Left ventricle myocardium superior (tissue), 1 donor: Measurements from ENCODE around the gene ARAP1. TPM values are rescaled to one million over a fixed set of nuclear protein-coding genes. Genes with fewer than 3 reads are reported as not detected.

Experiments used
- ATAC-seq: fragments of 200-7000 bp; cut with Tn5 transposase; one replicate; pipeline ENCODE4 v1.9.1; 2020; ENCODE audit warnings: mild to moderate bottlenecking, moderate library complexity
- DNase-seq: peaks from one replicate; pipeline ENCODE4 v3.0.0-alpha.2; 2020
- intact Hi-C: fragments of 100-400 bp; cut with micrococcal nuclease; formaldehyde crosslinking; loops from one replicate; pipeline ENCODE4 v1.11.0; 2022
- total RNA-seq: library from RNA; stranded (reverse); fragmentation: NEBNext Ultra II Directional; extraction: Animal tissue kit (Norgen Biotek cat#: 25700); gene quantifications from one replicate; pipeline ENCODE4 v1.2.1, GENCODE V29; 2021
- donor health status: DM: no; HTN: yes; CAD: no; lungs with severe emphysema.

The ARAP1 gene
- total RNA-seq, 1 donor from 2014 or later = 58.9 TPM

GRCh38 chr11:72680624-72681158 is 71.5 kb downstream of the ARAP1 start:
- ATAC-seq (no peak), DNase-seq (no peak)
- intact Hi-C loops = no loop called here

- ATAC-seq (no peak), DNase-seq (no peak)
- intact Hi-C loops = no loop called here
These were observed 72.3 kb downstream of the ARAP1 start for GRCh38 chr11:72679869-72680268.

GRCh38 chr11:72678524-72678923 is 73.7 kb downstream of the ARAP1 start:
- DNase-seq (no peak), ATAC-seq (no peak)
- intact Hi-C loops = no loop called here

GRCh38 chr11:72676861-72677341 is 75.3 kb downstream of the ARAP1 start:
- DNase-seq = peak; percentile 80
- peak; percentile 62 for ATAC-seq
- intact Hi-C loops = no loop called here

GRCh38 chr11:72675221-72675620 is 77.0 kb downstream of the ARAP1 start:
- intact Hi-C loops = no loop called here
- ATAC-seq = no peak
- DNase-seq = no peak

- DNase-seq (no peak), ATAC-seq (no peak)
- intact Hi-C loops = no loop called here
These were observed 78.0 kb downstream of the ARAP1 start, which contains the start of gene PDE2A for GRCh38 chr11:72673943-72674828. TSS of gene PDE2A (minus strand) at chr11:72674422. CDS start at chr11:72674207, 215 bp downstream.

GRCh38 chr11:72673284-72673942 is 78.8 kb downstream of the ARAP1 start:
- ATAC-seq (no peak), DNase-seq (no peak)
- intact Hi-C loops = no loop called here

- DNase-seq (no peak), ATAC-seq (no peak)
- intact Hi-C loops = no loop called here
These were observed 79.5 kb downstream of the ARAP1 start for GRCh38 chr11:72672597-72673238.

- no peak for DNase-seq
- ATAC-seq = no peak
- intact Hi-C loops = no loop called here
These were observed 80.8 kb downstream of the ARAP1 start for GRCh38 chr11:72671152-72672099.

- DNase-seq (no peak), ATAC-seq (no peak)
- intact Hi-C loops = no loop called here
These were observed 82.2 kb downstream of the ARAP1 start for GRCh38 chr11:72670041-72670440.

- no peak for DNase-seq
- peak; percentile 29 for ATAC-seq
- intact Hi-C loops = no loop called here
These were observed 82.7 kb downstream of the ARAP1 start for GRCh38 chr11:72669527-72669926.

- intact Hi-C loops = no loop called here
- DNase-seq = no peak
- ATAC-seq = no peak
These were observed 83.4 kb downstream of the ARAP1 start for GRCh38 chr11:72668629-72669347.

GRCh38 chr11:72665911-72666472 is 86.2 kb downstream of the ARAP1 start:
- intact Hi-C loops = no loop called here
- ATAC-seq (no peak), DNase-seq (no peak)

GRCh38 chr11:72662036-72662435 is 90.2 kb downstream of the ARAP1 start:
- ATAC-seq = no peak
- intact Hi-C loops = no loop called here
- DNase-seq = no peak

- intact Hi-C loops = no loop called here
- no peak for DNase-seq
- ATAC-seq = no peak
These were observed 90.7 kb downstream of the ARAP1 start for GRCh38 chr11:72661486-72661885.

- intact Hi-C loops = no loop called here
- DNase-seq (no peak), ATAC-seq (no peak)
These were observed 93.1 kb downstream of the ARAP1 start for GRCh38 chr11:72658989-72659640.

- intact Hi-C loops = no loop called here
These were observed 94.7 kb downstream of the ARAP1 start for GRCh38 chr11:72657411-72658100.

More at GRCh38 chr11:72657411-72658100, 94.7 kb downstream of the ARAP1 start:
- no peak for ATAC-seq
- no peak for DNase-seq
